Spleen (tissue), 11 donors: Measurements from ENCODE around the gene SERPINA9. TPM values are rescaled to one million over a fixed set of nuclear protein-coding genes. Genes with fewer than 3 reads are reported as not detected.

Source experiments
- DNase-seq: peaks from one replicate; pipeline ENCODE4 v3.0.0-alpha.2; 2020
- H3K27ac ChIP-seq, 8 donors: fragments of 200-600 bp; sonication (generic) in 7 of 8; 1 replicate in 4 of 8; 2 replicates in 4 of 8; pipeline versions ENCODE4 v1.5.0 to v1.8.0; 2016 to 2021; ENCODE audit warnings: inconsistent platforms in 4 of 8, mild to moderate bottlenecking in 4 of 8, moderate library complexity in 1 of 8
- H3K27me3 ChIP-seq, 7 donors: fragments of 200-600 bp; sonication (generic) in 6 of 7; replicated peaks in 1 of 7; 1 replicate in 4 of 7; 2 replicates in 3 of 7; pipeline versions ENCODE4 v1.5.0 to v1.8.0; 2016 to 2021; ENCODE audit warnings: inconsistent platforms in 3 of 7, mild to moderate bottlenecking in 1 of 7
- H3K36me3 ChIP-seq, 6 donors: fragments of 200-600 bp; sonication (generic) in 5 of 6; 1 replicate in 4 of 6; 2 replicates in 2 of 6; pipeline versions ENCODE4 v1.5.0 to v1.8.0; 2016 to 2021; ENCODE audit warnings: inconsistent platforms in 2 of 6
- H3K4me1 ChIP-seq, 6 donors: fragments of 200-600 bp; sonication (generic) in 5 of 6; 1 replicate in 3 of 6; 2 replicates in 3 of 6; pipeline versions ENCODE4 v1.5.0 to v1.8.0; 2016 to 2021; ENCODE audit warnings: inconsistent platforms in 3 of 6
- H3K4me3 ChIP-seq, 8 donors: fragments of 200-600 bp; sonication (generic) in 7 of 8; 1 replicate in 4 of 8; 2 replicates in 4 of 8; pipeline versions ENCODE4 v1.5.0 to v1.8.0; 2016 to 2021; ENCODE audit warnings: inconsistent platforms in 4 of 8, mild to moderate bottlenecking in 4 of 8, moderate library complexity in 2 of 8
- H3K9me3 ChIP-seq, 8 donors: fragments of 200-600 bp; sonication (generic) in 7 of 8; 1 replicate in 4 of 8; 2 replicates in 4 of 8; pipeline versions ENCODE4 v1.5.0 to v1.8.0; 2016 to 2021; ENCODE audit warnings: inconsistent platforms in 4 of 8
- CTCF ChIP-seq, 11 experiments: fragments of 200-600 bp in 7 of 11; fragments of 450-650 bp in 4 of 11; sonication (generic) in 4 of 11; IDR thresholded peaks in 8 of 11; conservative IDR thresholded peaks in 3 of 11; 1 replicate in 7 of 11; 2 replicates in 4 of 11; pipeline versions ENCODE4 v1.4.0 to v1.8.0; 2016 to 2021; ENCODE audit warnings: antibody characterized with exemption in 11 of 11, inconsistent platforms in 4 of 11, mild to moderate bottlenecking in 1 of 11
- POLR2A ChIP-seq, 3 donors: fragments of 450-650 bp; IDR thresholded peaks; one replicate each; pipeline ENCODE4 v1.5.1; 2017; ENCODE audit warnings: antibody characterized with exemption in 3 of 3, mild to moderate bottlenecking in 1 of 3
- POLR2AphosphoS5 ChIP-seq, 3 donors: sonication (generic); formaldehyde crosslinking; IDR thresholded peaks; one replicate each; pipeline ENCODE4 v1.5.1; 2017; ENCODE audit warnings: antibody characterized with exemption in 3 of 3
- WGBS, 5 donors: extraction: QIAGEN DNeasy Blood & Tissue Kit in 3 of 5; methylation state at CpG; one replicate each; pipeline versions ENCODE4 v1.1.5 to v1.1.7; 2013 to 2018; 5-methylcytosine and 5-hydroxymethylcytosine counted together
- intact Hi-C: fragments of 100-400 bp; cut with DNase I; formaldehyde crosslinking; loops from one replicate; pipeline ENCODE4 v1.15.0; 2023; ENCODE audit warnings: low total_unique reads
- polyA plus RNA-seq, 3 donors: library from polyadenylated mRNA; stranded (reverse); fragments of 200-250 nt; gene quantifications; one replicate each; pipeline ENCODE4 v1.2.1, GENCODE V29; 2013
- total RNA-seq, 7 donors: library from RNA; depleted of rRNA in 3 of 7; stranded (reverse); fragments of >200 nt in 3 of 7; fragmentation: NEBNext Ultra II Directional in 4 of 7; extraction: Animal tissue kit (Norgen Biotek cat#: 25700) in 4 of 7; gene quantifications; one replicate each; pipeline versions ENCODE4 v1.1.0 to v1.2.1, GENCODE V29; 2016 to 2021
- donor health status: healthy with polysubstance abuse.
- donor health status: DM: no; HTN: no; CAD: no; lungs with moderate emphysema.
- donor health status: DM: no; HTN: no; CAD: no.
- donor health status: Bipolar disorder and iron deficiency.
- donor health status: healthy.
- donor health status: DM: no; HTN: no; CAD: no.
- donor health status: DM: yes; HTN: yes; CAD: no.

SERPINA9 gene
- total and polyA plus RNA-seq, 10 donors = 0.10 to 8.9 (median 0.65) TPM; not detected in 7

GRCh38 chr14:94467728-94468520 lies 8.1 kb downstream of the SERPINA9 start:
- Histone ChIP-seq H3K27ac (no peak overlapping the region), H3K36me3 (no peaks in the 10 kb centered on the region), H3K4me3 (no peak overlapping the region), H3K4me1 (no peaks in the 10 kb centered on the region), H3K27me3 (peaks cover 0 to 6% (median 0%) of the 10 kb centered on the region in 7 donors), H3K9me3 (peaks cover 0 to 30% (median 18%) of the 10 kb centered on the region in 8 donors)
- DNase-seq = no peak
- intact Hi-C loops = no loop called here
- 87 to 92% (median 89%) methylated on average over 4 of the region's 4 CpGs for WGBS, 5 donors
- TF ChIP-seq POLR2A (IDR thresholded peaks at IDR 0.05) (no peak), CTCF (IDR thresholded peaks at IDR 0.05 in 8 of 11, conservative IDR thresholded peaks at IDR 0.05 in 3 of 11) (no peak), POLR2AphosphoS5 (IDR thresholded peaks at IDR 0.05) (no peak)

- no peaks in the 10 kb centered on the region for H3K4me1 ChIP-seq
- no peak overlapping the region for H3K27ac ChIP-seq
- no peak overlapping the region for H3K4me3 ChIP-seq
- no peaks in the 10 kb centered on the region for H3K36me3 ChIP-seq
- H3K27me3 ChIP-seq = no peaks in the 10 kb centered on the region
- TF ChIP-seq CTCF (IDR thresholded peaks at IDR 0.05 in 8 of 11, conservative IDR thresholded peaks at IDR 0.05 in 3 of 11) = no peak
- no peak for TF ChIP-seq POLR2AphosphoS5 (IDR thresholded peaks at IDR 0.05)
- no peak for TF ChIP-seq POLR2A (IDR thresholded peaks at IDR 0.05)
- intact Hi-C loops = no loop called here
- WGBS, 5 donors = 64 to 76% (median 73%) methylated on average over 3 of the region's 3 CpGs
- peaks cover 0 to 30% (median 18%) of the 10 kb centered on the region in 8 donors for H3K9me3 ChIP-seq
- DNase-seq = no peak
These were observed 9.2 kb downstream of the SERPINA9 start for GRCh38 chr14:94466706-94467370.

GRCh38 chr14:94465042-94465441 lies 11.0 kb downstream of the SERPINA9 start:
- H3K36me3 ChIP-seq = no peaks in the 10 kb centered on the region
- H3K4me1 ChIP-seq = no peaks in the 10 kb centered on the region
- no peak for DNase-seq
- intact Hi-C loops = no loop called here
- H3K27me3 ChIP-seq = peaks cover 0 to 8% (median 0%) of the 10 kb centered on the region in 7 donors
- no peak overlapping the region for H3K4me3 ChIP-seq
- 80 to 86% (median 81%) methylated on average over 5 of the region's 5 CpGs for WGBS, 5 donors
- peaks cover 0 to 30% (median 18%) of the 10 kb centered on the region in 8 donors for H3K9me3 ChIP-seq
- TF ChIP-seq POLR2A (IDR thresholded peaks at IDR 0.05) = no peak
- no peak for TF ChIP-seq POLR2AphosphoS5 (IDR thresholded peaks at IDR 0.05)
- TF ChIP-seq CTCF (IDR thresholded peaks at IDR 0.05 in 8 of 11, conservative IDR thresholded peaks at IDR 0.05 in 3 of 11) = no peak
- no peak overlapping the region for H3K27ac ChIP-seq

GRCh38 chr14:94464290-94464689 lies 11.7 kb downstream of the SERPINA9 start:
- intact Hi-C loops = no loop called here

More at GRCh38 chr14:94464290-94464689, 11.7 kb downstream of the SERPINA9 start:
- Histone ChIP-seq H3K4me1 (no peaks in the 10 kb centered on the region), H3K27ac (no peak overlapping the region), H3K36me3 (no peaks in the 10 kb centered on the region), H3K4me3 (no peak overlapping the region), H3K27me3 (peaks cover 0 to 8% (median 0%) of the 10 kb centered on the region in 7 donors), H3K9me3 (peaks cover 0 to 32% (median 18%) of the 10 kb centered on the region in 8 donors)
- DNase-seq = no peak
- TF ChIP-seq CTCF (IDR thresholded peaks at IDR 0.05 in 8 of 11, conservative IDR thresholded peaks at IDR 0.05 in 3 of 11) (no peak), POLR2A (IDR thresholded peaks at IDR 0.05) (no peak), POLR2AphosphoS5 (IDR thresholded peaks at IDR 0.05) (no peak)
- 84 to 94% (median 88%) methylated on average over 5 of the region's 5 CpGs for WGBS, 5 donors
